Measurements from ENCODE around the gene SPG7.
"Not testable (repeated sequence)": the region's sequence is repeated elsewhere in the genome, so short reads cannot be mapped to it uniquely, and the experiment has no call there.

The SPG7 gene

GRCh38 chr16:89507834-89508590 is at the start of gene SPG7:
Gene SPG7, plus strand, starts transcription at chr16:89508403. Its CDS starts 15 bp downstream, at chr16:89508418.
- DNase-seq (ENCODE audit: low read depth, low spot score) = peak; percentile 90

GRCh38 chr16:89458551-89458950 is 49.7 kb upstream of the SPG7 start:
- no peak for DNase-seq (ENCODE audit: low read depth, low spot score)

GRCh38 chr16:89458967-89459366 is 49.2 kb upstream of the SPG7 start:
- DNase-seq (ENCODE audit: low read depth, low spot score) = no peak

- no peak for DNase-seq (ENCODE audit: low read depth, low spot score)
Measured at GRCh38 chr16:89460556-89460955, 47.6 kb upstream of the SPG7 start.

GRCh38 chr16:89461890-89462289 is 46.3 kb upstream of the SPG7 start:
- DNase-seq (ENCODE audit: low read depth, low spot score) = not testable (repeated sequence)

- DNase-seq (ENCODE audit: low read depth, low spot score) = not testable (repeated sequence)
Measured at GRCh38 chr16:89462639-89463038, 45.6 kb upstream of the SPG7 start.

GRCh38 chr16:89463312-89463711 is 44.9 kb upstream of the SPG7 start:
- not testable (repeated sequence) for DNase-seq (ENCODE audit: low read depth, low spot score)

- DNase-seq (ENCODE audit: low read depth, low spot score) = no peak
Measured at GRCh38 chr16:89466920-89467319, 41.3 kb upstream of the SPG7 start.

GRCh38 chr16:89467382-89467781 is 40.8 kb upstream of the SPG7 start:
- DNase-seq (ENCODE audit: low read depth, low spot score) = no peak

GRCh38 chr16:89472711-89473075 is 35.5 kb upstream of the SPG7 start:
- no peak for DNase-seq (ENCODE audit: low read depth, low spot score)

GRCh38 chr16:89473136-89473712 is 35.0 kb upstream of the SPG7 start:
- no peak for DNase-seq (ENCODE audit: low read depth, low spot score)

- DNase-seq (ENCODE audit: low read depth, low spot score) = no peak
Measured at GRCh38 chr16:89473791-89474414, 34.3 kb upstream of the SPG7 start.

- DNase-seq (ENCODE audit: low read depth, low spot score) = no peak
Measured at GRCh38 chr16:89475144-89475543, 33.1 kb upstream of the SPG7 start.

- no peak for DNase-seq (ENCODE audit: low read depth, low spot score)
Measured at GRCh38 chr16:89476379-89476778, 31.8 kb upstream of the SPG7 start.

- no peak for DNase-seq (ENCODE audit: low read depth, low spot score)
Measured at GRCh38 chr16:89476811-89477261, 31.4 kb upstream of the SPG7 start.

- DNase-seq (ENCODE audit: low read depth, low spot score) = peak; percentile 62
Measured at GRCh38 chr16:89478576-89479221, 29.5 kb upstream of the SPG7 start.

- DNase-seq (ENCODE audit: low read depth, low spot score) = no peak
Measured at GRCh38 chr16:89481356-89481955, 26.7 kb upstream of the SPG7 start.

- DNase-seq (ENCODE audit: low read depth, low spot score) = no peak
Measured at GRCh38 chr16:89482150-89482816, 25.9 kb upstream of the SPG7 start.

GRCh38 chr16:89482817-89483205 is 25.4 kb upstream of the SPG7 start:
- DNase-seq (ENCODE audit: low read depth, low spot score) = no peak

- DNase-seq (ENCODE audit: low read depth, low spot score) = no peak
Measured at GRCh38 chr16:89484041-89484501, 24.1 kb upstream of the SPG7 start.
